Heart left ventricle (tissue), 16 donors: ENCODE results near the gene NDUFS1. TPM values are rescaled to one million over a fixed set of nuclear protein-coding genes. Genes with fewer than 3 reads are reported as not detected.
"Not testable (repeated sequence)": the region's sequence is repeated elsewhere in the genome, so short reads cannot be mapped to it uniquely, and the experiment has no call there.

Experiments used
- ATAC-seq, 4 donors: fragments of 200-7000 bp; cut with Tn5 transposase; one replicate each; pipeline ENCODE4 v1.9.1; 2020 to 2022; ENCODE audit warnings: moderate library complexity in 4 of 4, mild to moderate bottlenecking in 3 of 4, moderate number of reproducible peaks in 1 of 4
- DNase-seq, 5 donors: peaks; one replicate each; pipeline ENCODE4 v3.0.0-alpha.2; 2020
- H3K27ac ChIP-seq, 12 donors: fragments of 200-600 bp; sonication (generic) in 4 of 12; one replicate each; pipeline versions ENCODE4 v1.5.0 to v1.8.0; 2016 to 2022; ENCODE audit warnings: mild to moderate bottlenecking in 2 of 12
- H3K27me3 ChIP-seq, 9 donors: fragments of 200-600 bp; sonication (generic) in 2 of 9; one replicate each; pipeline versions ENCODE4 v1.5.1 to v1.8.0; 2016 to 2022; ENCODE audit warnings: mild to moderate bottlenecking in 3 of 9
- H3K36me3 ChIP-seq, 9 donors: fragments of 200-600 bp; sonication (generic) in 2 of 9; one replicate each; pipeline versions ENCODE4 v1.5.0 to v1.8.0; 2018 to 2022; ENCODE audit warnings: mild to moderate bottlenecking in 2 of 9
- H3K4me1 ChIP-seq, 12 donors: fragments of 200-600 bp; sonication (generic) in 4 of 12; one replicate each; pipeline versions ENCODE4 v1.5.0 to v1.8.0; 2016 to 2022; ENCODE audit warnings: mild to moderate bottlenecking in 3 of 12
- H3K4me3 ChIP-seq, 12 donors: fragments of 200-600 bp; sonication (generic) in 4 of 12; one replicate each; pipeline versions ENCODE4 v1.5.0 to v1.8.0; 2017 to 2022; ENCODE audit warnings: mild to moderate bottlenecking in 9 of 12, moderate library complexity in 4 of 12
- H3K9me3 ChIP-seq, 12 donors: fragments of 200-600 bp; sonication (generic) in 4 of 12; one replicate each; pipeline versions ENCODE4 v1.5.0 to v1.8.0; 2016 to 2022; ENCODE audit warnings: mild to moderate bottlenecking in 1 of 12
- POLR2A ChIP-seq, 2 donors: fragments of 450-650 bp; IDR thresholded peaks; one replicate each; pipeline ENCODE4 v1.6.1; 2017; ENCODE audit warnings: antibody characterized with exemption in 2 of 2, mild to moderate bottlenecking in 2 of 2, moderate library complexity in 2 of 2
- WGBS, 4 donors: extraction: QIAGEN DNeasy Blood & Tissue Kit in 2 of 4; methylation state at CpG; one replicate each; pipeline versions ENCODE4 v1.1.5 to v1.1.7; 2013 to 2018; 5-methylcytosine and 5-hydroxymethylcytosine counted together
- intact Hi-C, 10 donors: fragments of 100-400 bp; cut with DNase I; formaldehyde crosslinking; loops; one replicate each; pipeline versions ENCODE4 v1.11.1 to v1.14.2; 2022
- long read RNA-seq, 3 donors: library from polyadenylated mRNA; unstranded; transcript quantifications; one replicate each; pipeline ENCODE4 v2.0.0, GENCODE V29; 2020 to 2021
- polyA plus RNA-seq, 2 donors: library from polyadenylated mRNA; stranded (reverse); fragments of 200-250 nt; gene quantifications; one replicate each; pipeline ENCODE4 v1.2.3, GENCODE V29; 2013
- total RNA-seq, 9 donors: library from RNA; depleted of rRNA in 2 of 9; stranded (reverse); fragments of >200 nt in 2 of 9; fragmentation: NEBNext Ultra II Directional in 3 of 9; extraction: Animal tissue kit (Norgen Biotek cat#: 25700) in 3 of 9; gene quantifications; one replicate each; pipeline versions ENCODE4 v1.1.0 to v1.2.4, GENCODE V29; 2016 to 2023
- TF ChIP-seq, protein P1 (sequence below), 12 donors: fragments of 200-600 bp; sonication (generic) in 4 of 12; IDR thresholded peaks; one replicate each; pipeline versions ENCODE4 v1.5.0 to v1.8.0; 2018 to 2022; ENCODE audit warnings: antibody characterized with exemption in 12 of 12, mild to moderate bottlenecking in 5 of 12
- donor health status: ischemic (EF 13 %, LVEDD 7.1; RV severe dilation, severe dysfunction).
- donor health status: healthy with polysubstance abuse.
- donor health status: DM: no; HTN: yes; CAD: no.
- donor health status: DM: no; HTN: no; CAD: no.
- donor health status: ischemic (EF 25% LVEDD 6.9; RV normal size, moderate dysfunction).
- donor health status: ischemic (EF 25% LVEDD 5.7; RV mildly dilated, moderate dysfunction).
- donor health status: healthy.
- donor health status: DM: yes; HTN: yes; CAD: no.
- donor health status: ischemic (EF 35%, LVEDD 5.7; RV mildly dilated, moderate dysfunction).
- donor health status: nonischemic (EF 11% LVEDD 7.7; RV severe dilation, severe dysfunction).
- donor health status: DM: yes; HTN: yes; CAD: no.
- donor health status: PGD.
- donor health status: ischemic (EF 29% LVEDD 5.4; RV normal size, mild dysfunction).
- donor health status: nonischemic (EF 23%, LVEDD 6.1; RV moderate dilation, normal function).

NDUFS1 gene
- total RNA-seq = 100 to 1,000 TPM; 302 to 804 (median 536) TPM
- 100 to 1,000 TPM in 1 of 2 donors, 10 to 100 TPM in 1; 97.0 to 168 TPM for polyA plus RNA-seq
- long read RNA-seq, donor 1, full-length matches to known transcripts = 661 of 777 reads
- long read RNA-seq, donor 1, partial matches to known transcripts = 60 of 777 reads
- long read RNA-seq, donor 1, other reads (novel, unspliced or antisense) = 56 of 777 reads
- long read RNA-seq, donor 2, full-length matches to known transcripts = 816 of 928 reads
- long read RNA-seq, donor 2, partial matches to known transcripts = 63 of 928 reads
- long read RNA-seq, donor 2, other reads (novel, unspliced or antisense) = 49 of 928 reads
- long read RNA-seq, donor 3, full-length matches to known transcripts = 324 of 356 reads
- long read RNA-seq, donor 3, partial matches to known transcripts = 9 of 356 reads
- long read RNA-seq, donor 3, other reads (novel, unspliced or antisense) = 23 of 356 reads

GRCh38 chr2:206159346-206160124 is at the start of gene NDUFS1, which contains the start of gene EEF1B2:
TSS of gene NDUFS1 (minus strand) at chr2:206159444. CDS start at chr2:206153678, 5,766 bp downstream.
TSS of gene EEF1B2 (plus strand) at chr2:206159895. CDS start at chr2:206159980, 85 bp downstream.
- peaks cover 3 to 44% (median 34%) of the 10 kb centered on the region in 12 donors for H3K4me1 ChIP-seq
- intact Hi-C loops = loop anchor here in 9 of 10 donors (2.0 to 10.0 kb wide), 10 partner anchors 72 to 1835 kb away; partner anchors contain the start of genes ADAM23 (in 2 of the 9), INO80D (in 2 of the 9) and ZDBF2 (in 2 of the 9)
- H3K36me3 ChIP-seq = peaks cover 0 to 43% (median 35%) of the 10 kb centered on the region in 9 donors
- TF ChIP-seq, protein P1, sequence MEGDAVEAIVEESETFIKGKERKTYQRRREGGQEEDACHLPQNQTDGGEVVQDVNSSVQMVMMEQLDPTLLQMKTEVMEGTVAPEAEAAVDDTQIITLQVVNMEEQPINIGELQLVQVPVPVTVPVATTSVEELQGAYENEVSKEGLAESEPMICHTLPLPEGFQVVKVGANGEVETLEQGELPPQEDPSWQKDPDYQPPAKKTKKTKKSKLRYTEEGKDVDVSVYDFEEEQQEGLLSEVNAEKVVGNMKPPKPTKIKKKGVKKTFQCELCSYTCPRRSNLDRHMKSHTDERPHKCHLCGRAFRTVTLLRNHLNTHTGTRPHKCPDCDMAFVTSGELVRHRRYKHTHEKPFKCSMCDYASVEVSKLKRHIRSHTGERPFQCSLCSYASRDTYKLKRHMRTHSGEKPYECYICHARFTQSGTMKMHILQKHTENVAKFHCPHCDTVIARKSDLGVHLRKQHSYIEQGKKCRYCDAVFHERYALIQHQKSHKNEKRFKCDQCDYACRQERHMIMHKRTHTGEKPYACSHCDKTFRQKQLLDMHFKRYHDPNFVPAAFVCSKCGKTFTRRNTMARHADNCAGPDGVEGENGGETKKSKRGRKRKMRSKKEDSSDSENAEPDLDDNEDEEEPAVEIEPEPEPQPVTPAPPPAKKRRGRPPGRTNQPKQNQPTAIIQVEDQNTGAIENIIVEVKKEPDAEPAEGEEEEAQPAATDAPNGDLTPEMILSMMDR (IDR thresholded peaks at IDR 0.05) = no peak
- TF ChIP-seq POLR2A (IDR thresholded peaks at IDR 0.05) = peak in 1 of 2 donors; percentile 62
- WGBS, 4 donors = 0 to 1% (median 1%) methylated on average over 46 to 64 of the region's 64 CpGs
- H3K9me3 ChIP-seq = no peaks in the 10 kb centered on the region
- H3K27ac ChIP-seq = peak within 1 kb of the TSS; percentile 83 to 99 (median 96)
- H3K4me3 ChIP-seq = peak within 1 kb of the TSS; percentile 54 to 96 (median 86)
- no peaks in the 10 kb centered on the region for H3K27me3 ChIP-seq
- DNase-seq = peak; percentile 98 to 99 (median 98)
- ATAC-seq = peak; percentile 96 to 97 (median 96)

DNA sequence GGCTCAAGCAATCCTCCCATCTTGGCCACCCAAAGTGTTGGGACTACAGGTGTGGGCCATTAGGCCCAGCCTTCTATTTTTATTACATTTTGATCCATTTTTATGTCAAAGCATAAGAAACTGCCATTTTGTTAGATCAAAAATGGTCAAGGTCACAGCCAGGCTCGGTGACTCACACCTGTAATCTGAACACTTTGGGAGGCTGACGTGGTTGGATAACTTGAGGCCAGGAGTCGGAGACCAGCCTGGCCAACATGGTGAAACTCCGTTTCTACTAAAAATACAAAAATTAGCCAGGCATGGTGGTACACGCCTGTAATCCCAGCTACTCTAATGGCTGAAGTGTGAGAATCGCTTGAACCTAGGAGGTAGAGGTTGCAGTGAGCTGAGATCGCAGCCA is 49.7 kb upstream of the NDUFS1 start:
- no peak for TF ChIP-seq POLR2A (IDR thresholded peaks at IDR 0.05)
- TF ChIP-seq, protein P1 (IDR thresholded peaks at IDR 0.05) = no peak
- WGBS, 4 donors = 92 to 97% (median 93%) methylated on average over 7 of the region's 7 CpGs
- Histone ChIP-seq H3K9me3 (no peaks in the 10 kb centered on the region), H3K4me3 (no peak overlapping the region), H3K27ac (no peak overlapping the region), H3K4me1 (peaks cover 0 to 5% (median 0%) of the 10 kb centered on the region in 12 donors), H3K27me3 (no peaks in the 10 kb centered on the region), H3K36me3 (no peaks in the 10 kb centered on the region)
- intact Hi-C loops = no loop called here
- ATAC-seq (no peak), DNase-seq (no peak)

DNA sequence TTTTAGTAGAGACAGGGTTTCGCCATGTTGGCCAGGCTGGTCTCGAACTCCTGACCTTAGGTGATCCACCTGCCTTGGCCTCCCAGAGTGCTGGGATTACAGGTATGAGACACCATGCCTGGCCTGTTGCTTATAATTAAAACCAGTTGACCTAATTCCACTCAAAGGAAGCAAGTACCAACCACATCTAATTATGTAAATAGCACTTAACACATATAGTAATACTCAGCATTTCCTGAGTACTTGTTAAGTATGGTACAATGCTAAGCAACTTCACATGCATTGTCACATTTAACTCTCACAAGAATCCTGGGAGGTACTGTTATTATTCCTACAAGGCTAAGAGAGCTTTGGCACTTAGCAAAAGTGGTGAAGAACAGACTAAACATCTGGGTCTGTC is 48.1 kb upstream of the NDUFS1 start:
- H3K36me3 ChIP-seq, H3K9me3 ChIP-seq, intact Hi-C loops, DNase-seq, H3K27me3 ChIP-seq, H3K27ac ChIP-seq, H3K4me1 ChIP-seq, ATAC-seq, H3K4me3 ChIP-seq: not testable (repeated sequence)
- 92 to 97% (median 96%) methylated on average over 2 of the region's 2 CpGs for WGBS, 4 donors

DNA sequence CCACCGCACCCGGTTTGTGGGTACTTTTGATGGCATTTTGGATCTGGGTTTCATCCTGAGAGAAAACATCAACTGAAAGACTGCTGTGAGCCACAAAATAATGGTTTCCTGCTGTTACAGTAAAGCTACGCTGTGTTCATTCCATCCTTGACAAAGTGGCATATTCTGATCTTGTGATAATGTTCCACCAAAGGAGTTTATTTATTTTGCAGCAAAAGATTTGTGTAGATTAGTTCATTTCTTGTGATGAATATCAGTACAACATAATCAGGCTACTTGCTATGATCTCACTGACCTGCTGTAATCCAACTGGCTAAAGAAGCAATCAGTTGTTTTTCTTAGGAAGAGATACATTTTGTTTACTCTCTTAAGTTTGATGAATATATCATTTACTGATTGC is 45.5 kb upstream of the NDUFS1 start:
- Histone ChIP-seq H3K27me3 (no peaks in the 10 kb centered on the region), H3K4me3 (no peak overlapping the region), H3K36me3 (no peaks in the 10 kb centered on the region), H3K27ac (no peak overlapping the region), H3K4me1 (no peaks in the 10 kb centered on the region), H3K9me3 (no peaks in the 10 kb centered on the region)
- WGBS, 4 donors = 54 to 87% (median 61%) methylated on average over 3 of the region's 3 CpGs
- DNase-seq (no peak), ATAC-seq (no peak)
- intact Hi-C loops = no loop called here
- TF ChIP-seq, protein P1 (IDR thresholded peaks at IDR 0.05) = no peak
- no peak for TF ChIP-seq POLR2A (IDR thresholded peaks at IDR 0.05)
